GM12892 (cell line): ENCODE results near the gene DDX4.

ENCODE experiments used
- POLR2A ChIP-seq: IDR thresholded peaks from 2 replicates; pipeline ENCODE4 v1.6.1; 2011; ENCODE audit warnings: low read depth, low read length, control low read depth
- POLR2AphosphoS5 ChIP-seq: IDR thresholded peaks from 2 replicates; pipeline ENCODE4 v1.6.1; 2011; ENCODE audit warnings: low read depth, low read length, control low read depth
- TAF1 ChIP-seq: IDR thresholded peaks from 2 replicates; pipeline ENCODE4 v1.6.1; 2011; ENCODE audit warnings: low read depth, mild to moderate bottlenecking, control low read depth, low read length, borderline replicate concordance

GRCh38 chr5:55850839-55851674 is 113.2 kb downstream of the DDX4 start, which contains the start of gene IL31RA:
- no peak for TF ChIP-seq POLR2A
- TF ChIP-seq POLR2AphosphoS5, result no peak
- no peak for TF ChIP-seq TAF1
